ENCODE results near the gene MAP3K19. TPM values are rescaled to one million over a fixed set of nuclear protein-coding genes. Genes with fewer than 3 reads are reported as not detected.
"Not testable (repeated sequence)": the region's sequence is repeated elsewhere in the genome, so short reads cannot be mapped to it uniquely, and the experiment has no call there.

Gene MAP3K19
- total RNA-seq, 1 donor: not detected

GRCh38 chr2:135063210-135063609, 16.0 kb upstream of the MAP3K19 start:
- no peaks in the 10 kb centered on the region for H3K27me3 ChIP-seq (ENCODE audit: insufficient read depth, low read length)
- no peaks in the 10 kb centered on the region for H3K4me1 ChIP-seq (ENCODE audit: insufficient read depth, low read length)

GRCh38 chr2:135059577-135059976, 12.3 kb upstream of the MAP3K19 start:
- H3K27me3 ChIP-seq (ENCODE audit: insufficient read depth, low read length): no peaks in the 10 kb centered on the region
- H3K9me3 ChIP-seq (ENCODE audit: low read depth, low read length): no peaks in the 10 kb centered on the region
- H3K4me3 ChIP-seq (ENCODE audit: low read length): no peak overlapping the region
- H3K4me1 ChIP-seq (ENCODE audit: insufficient read depth, low read length): no peaks in the 10 kb centered on the region

More at GRCh38 chr2:135063210-135063609, 16.0 kb upstream of the MAP3K19 start:
- Histone ChIP-seq H3K4me3 (ENCODE audit: low read length) (no peak overlapping the region), H3K9me3 (ENCODE audit: low read depth, low read length) (no peaks in the 10 kb centered on the region)

GRCh38 chr2:135056790-135057189, 9.5 kb upstream of the MAP3K19 start:
- no peak overlapping the region for H3K4me3 ChIP-seq (ENCODE audit: low read length)
- no peaks in the 10 kb centered on the region for H3K9me3 ChIP-seq (ENCODE audit: low read depth, low read length)
- H3K4me1 ChIP-seq (ENCODE audit: insufficient read depth, low read length): peaks cover 17% of the 10 kb centered on the region
- no peaks in the 10 kb centered on the region for H3K27me3 ChIP-seq (ENCODE audit: insufficient read depth, low read length)

- H3K4me1 ChIP-seq (ENCODE audit: insufficient read depth, low read length): peaks cover 22% of the 10 kb centered on the region
- no peak overlapping the region for H3K4me3 ChIP-seq (ENCODE audit: low read length)
- no peaks in the 10 kb centered on the region for H3K27me3 ChIP-seq (ENCODE audit: insufficient read depth, low read length)
- H3K9me3 ChIP-seq (ENCODE audit: low read depth, low read length): no peaks in the 10 kb centered on the region
Observed at GRCh38 chr2:135055182-135055786, 8.0 kb upstream of the MAP3K19 start.

GRCh38 chr2:135052997-135053474, 5.8 kb upstream of the MAP3K19 start:
- Histone ChIP-seq H3K27me3 (ENCODE audit: insufficient read depth, low read length) (no peaks in the 10 kb centered on the region), H3K4me3 (ENCODE audit: low read length) (peak overlapping the region; percentile 89), H3K9me3 (ENCODE audit: low read depth, low read length) (no peaks in the 10 kb centered on the region), H3K4me1 (ENCODE audit: insufficient read depth, low read length) (peaks cover 22% of the 10 kb centered on the region)

GRCh38 chr2:135052042-135052876, 5.0 kb upstream of the MAP3K19 start, which contains the start of gene RAB3GAP1:
TSS of gene RAB3GAP1 (plus strand) at chr2:135052292. CDS start at chr2:135052308, 16 bp downstream.
- Histone ChIP-seq H3K9me3 (ENCODE audit: low read depth, low read length) (no peaks in the 10 kb centered on the region), H3K27me3 (ENCODE audit: insufficient read depth, low read length) (no peaks in the 10 kb centered on the region), H3K4me1 (ENCODE audit: insufficient read depth, low read length) (peaks cover 22% of the 10 kb centered on the region), H3K4me3 (ENCODE audit: low read length) (peak within 1 kb of the TSS; percentile 89)

GRCh38 chr2:135050684-135051083, 3.4 kb upstream of the MAP3K19 start:
- Histone ChIP-seq H3K4me3 (ENCODE audit: low read length) (no peak overlapping the region), H3K9me3 (ENCODE audit: low read depth, low read length) (no peaks in the 10 kb centered on the region), H3K27me3 (ENCODE audit: insufficient read depth, low read length) (peaks cover 4% of the 10 kb centered on the region), H3K4me1 (ENCODE audit: insufficient read depth, low read length) (peaks cover 22% of the 10 kb centered on the region)

GRCh38 chr2:135050132-135050531, 2.9 kb upstream of the MAP3K19 start:
- H3K4me3 ChIP-seq (ENCODE audit: low read length): no peak overlapping the region
- H3K4me1 ChIP-seq (ENCODE audit: insufficient read depth, low read length): peaks cover 22% of the 10 kb centered on the region
- H3K27me3 ChIP-seq (ENCODE audit: insufficient read depth, low read length): peaks cover 6% of the 10 kb centered on the region
- no peaks in the 10 kb centered on the region for H3K9me3 ChIP-seq (ENCODE audit: low read depth, low read length)

- Histone ChIP-seq H3K4me1 (ENCODE audit: insufficient read depth, low read length) (peaks cover 8% of the 10 kb centered on the region), H3K9me3 (ENCODE audit: low read depth, low read length) (no peaks in the 10 kb centered on the region), H3K27me3 (ENCODE audit: insufficient read depth, low read length) (peaks cover 12% of the 10 kb centered on the region), H3K4me3 (ENCODE audit: low read length) (no peak overlapping the region)
Observed at GRCh38 chr2:135048122-135048521, 875 bp upstream of the MAP3K19 start.

GRCh38 chr2:135043345-135043744, 3.9 kb downstream of the MAP3K19 start:
- H3K4me3 ChIP-seq (ENCODE audit: low read length): no peak overlapping the region
- no peaks in the 10 kb centered on the region for H3K4me1 ChIP-seq (ENCODE audit: insufficient read depth, low read length)
- H3K9me3 ChIP-seq (ENCODE audit: low read depth, low read length): no peaks in the 10 kb centered on the region

GRCh38 chr2:135037831-135038230, 9.4 kb downstream of the MAP3K19 start:
- H3K9me3 ChIP-seq (ENCODE audit: low read depth, low read length): no peaks in the 10 kb centered on the region
- H3K27me3 ChIP-seq (ENCODE audit: insufficient read depth, low read length): no peaks in the 10 kb centered on the region
- H3K4me1 ChIP-seq (ENCODE audit: insufficient read depth, low read length): no peaks in the 10 kb centered on the region
- H3K4me3 ChIP-seq (ENCODE audit: low read length): no peak overlapping the region

More at GRCh38 chr2:135043345-135043744, 3.9 kb downstream of the MAP3K19 start:
- peaks cover 12% of the 10 kb centered on the region for H3K27me3 ChIP-seq (ENCODE audit: insufficient read depth, low read length)

GRCh38 chr2:135033216-135033615, 14.0 kb downstream of the MAP3K19 start:
- H3K27me3 ChIP-seq (ENCODE audit: insufficient read depth, low read length); H3K4me1 ChIP-seq (ENCODE audit: insufficient read depth, low read length); H3K9me3 ChIP-seq (ENCODE audit: low read depth, low read length); H3K4me3 ChIP-seq (ENCODE audit: low read length): not testable (repeated sequence)

- Histone ChIP-seq H3K4me3 (ENCODE audit: low read length) (no peak overlapping the region), H3K27me3 (ENCODE audit: insufficient read depth, low read length) (no peaks in the 10 kb centered on the region), H3K4me1 (ENCODE audit: insufficient read depth, low read length) (no peaks in the 10 kb centered on the region), H3K9me3 (ENCODE audit: low read depth, low read length) (no peaks in the 10 kb centered on the region)
Observed at GRCh38 chr2:135030826-135031225, 16.4 kb downstream of the MAP3K19 start.

- no peaks in the 10 kb centered on the region for H3K27me3 ChIP-seq (ENCODE audit: insufficient read depth, low read length)
Observed at GRCh38 chr2:135029481-135030134, 17.6 kb downstream of the MAP3K19 start.

GRCh38 chr2:135023886-135024485, 23.3 kb downstream of the MAP3K19 start:
- H3K4me1 ChIP-seq (ENCODE audit: insufficient read depth, low read length): no peaks in the 10 kb centered on the region
- no peaks in the 10 kb centered on the region for H3K9me3 ChIP-seq (ENCODE audit: low read depth, low read length)
- H3K27me3 ChIP-seq (ENCODE audit: insufficient read depth, low read length): no peaks in the 10 kb centered on the region
- no peak overlapping the region for H3K4me3 ChIP-seq (ENCODE audit: low read length)

More at GRCh38 chr2:135029481-135030134, 17.6 kb downstream of the MAP3K19 start:
- H3K4me3 ChIP-seq (ENCODE audit: low read length): no peak overlapping the region
- H3K9me3 ChIP-seq (ENCODE audit: low read depth, low read length): no peaks in the 10 kb centered on the region
- no peaks in the 10 kb centered on the region for H3K4me1 ChIP-seq (ENCODE audit: insufficient read depth, low read length)

Measured in mononuclear cell (primary cell).